NK-92 (cell line): ENCODE data around the gene IMMP2L.

Source experiments
- DNase-seq: peaks from one replicate; lab custom pipeline; 2025; ENCODE audit not compliant: unreplicated experiment; lab: John Stamatoyannopoulos, UW

IMMP2L gene

DNA sequence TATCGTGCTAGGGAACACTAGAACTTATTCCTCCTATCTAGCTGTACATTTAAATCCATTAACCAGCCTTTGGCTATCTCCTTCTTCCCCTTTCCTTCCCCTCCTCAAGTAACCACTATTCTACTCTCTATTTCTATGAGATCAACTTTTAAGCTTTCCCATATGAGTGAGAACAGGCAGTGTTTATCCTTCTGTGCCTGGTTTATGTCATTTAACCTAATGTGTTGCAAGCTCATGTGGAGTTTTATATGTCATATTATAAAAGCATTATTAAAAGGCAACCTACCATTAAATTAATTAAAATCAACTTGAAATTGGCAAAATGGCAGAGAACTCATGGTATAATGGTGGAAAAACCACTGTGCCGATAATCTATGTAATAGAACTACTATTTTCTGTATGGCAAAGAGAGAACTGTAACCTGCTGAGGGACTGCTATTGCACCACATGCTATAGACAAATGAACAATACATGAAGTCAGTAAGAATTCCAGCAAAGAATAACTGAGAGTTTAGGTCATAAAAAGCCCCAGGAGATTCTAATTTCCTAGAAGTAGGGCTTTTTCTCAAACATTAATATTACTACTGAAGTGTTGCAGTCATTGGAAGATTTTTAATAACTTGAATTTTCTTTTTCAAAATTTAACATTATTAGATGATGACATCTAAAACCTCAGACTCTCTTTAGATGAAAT lies 389.6 kb downstream of the IMMP2L start:
- DNase-seq = no peak

DNA sequence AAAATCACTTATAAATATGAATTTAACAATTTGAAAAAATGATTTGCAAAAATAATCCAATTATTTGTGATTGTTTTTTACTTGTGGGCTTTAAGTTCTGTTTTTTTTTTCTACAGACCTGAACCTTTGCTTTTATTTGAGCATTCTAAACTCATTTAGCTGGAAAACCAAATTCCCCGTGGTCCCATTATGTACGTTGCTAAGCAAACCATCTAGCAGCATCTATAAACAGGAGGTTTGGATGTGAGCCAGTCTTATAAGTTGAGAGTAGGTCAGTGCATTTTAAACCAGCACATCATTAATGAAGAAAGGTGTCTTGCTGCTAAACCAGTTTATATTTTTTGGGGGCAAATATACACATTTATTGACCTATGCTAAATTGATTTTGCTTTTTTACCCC lies 394.1 kb downstream of the IMMP2L start:
- DNase-seq = no peak

DNA sequence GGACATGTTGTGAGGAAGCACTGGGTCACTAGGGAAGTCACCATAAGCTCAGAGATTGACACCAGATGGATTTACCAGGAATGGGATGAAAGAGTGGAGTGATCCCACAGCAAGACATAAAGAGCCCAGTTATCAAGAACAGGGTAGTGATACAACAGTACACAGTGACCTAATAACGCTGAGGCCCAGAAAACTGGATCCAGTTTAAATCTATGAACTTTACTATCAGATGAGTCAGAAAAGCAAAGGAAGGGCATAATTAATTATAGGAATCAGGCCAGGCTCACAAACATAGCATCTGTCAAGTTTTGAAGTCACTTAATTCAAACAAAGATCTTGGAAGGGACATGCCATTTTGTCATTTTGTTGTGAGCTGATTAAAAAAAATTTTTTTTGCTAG lies 397.9 kb downstream of the IMMP2L start:
- no peak for DNase-seq

DNA sequence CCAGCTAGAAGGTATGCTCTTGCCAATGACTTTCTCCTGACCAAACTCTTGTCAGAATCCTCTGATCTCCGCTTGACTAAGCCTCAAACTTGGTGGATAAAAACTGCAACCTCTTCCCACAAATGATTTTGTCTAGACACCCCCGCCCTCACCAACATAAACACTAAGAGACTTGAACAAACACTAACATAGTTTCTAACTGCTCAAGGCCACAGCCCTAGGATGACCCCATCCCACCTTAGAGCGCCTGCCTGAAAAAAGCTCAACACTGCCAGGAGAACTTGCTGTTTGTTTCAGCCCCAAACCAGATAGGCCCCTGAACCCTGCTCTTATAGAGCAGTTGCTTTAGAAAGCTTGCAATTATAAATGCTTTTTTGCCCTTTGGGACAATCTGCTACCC lies 399.6 kb downstream of the IMMP2L start:
- DNase-seq = no peak

DNA sequence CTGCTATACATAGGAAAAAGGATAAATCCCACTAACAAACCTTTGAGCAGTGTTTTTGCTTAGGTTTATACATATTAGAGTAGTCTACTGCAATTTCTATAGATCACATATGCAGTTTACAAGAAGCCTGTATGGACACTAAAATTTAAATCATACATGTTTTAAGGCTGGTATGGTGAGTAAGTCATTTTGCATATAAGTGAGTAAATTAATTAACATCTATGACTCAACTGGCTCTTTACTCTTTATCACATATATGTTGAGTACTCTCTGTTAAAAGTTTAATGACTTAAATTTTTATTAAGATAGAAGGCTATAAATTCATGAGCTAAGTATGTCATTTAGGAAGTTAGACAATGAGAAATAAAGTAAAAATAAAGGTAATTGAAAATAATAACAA lies 402.0 kb downstream of the IMMP2L start:
- DNase-seq = no peak

DNA sequence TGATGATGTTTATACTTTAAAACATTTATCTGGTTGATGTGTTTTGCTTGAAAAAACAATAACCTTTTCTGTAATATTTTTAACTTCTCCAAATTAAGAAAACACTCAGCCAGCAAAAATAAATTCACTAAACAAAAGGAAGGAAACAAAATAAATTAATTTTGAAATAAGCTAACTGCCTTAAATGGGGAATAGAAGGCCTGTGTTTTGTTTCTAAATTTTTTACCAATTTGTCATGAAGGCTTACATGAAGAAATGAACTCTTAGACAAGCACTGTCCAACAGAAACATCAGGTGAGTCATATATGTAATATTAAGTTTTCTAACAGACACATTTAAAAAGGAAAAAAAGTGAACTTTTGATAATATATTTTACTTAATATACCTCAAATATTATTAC lies 402.9 kb downstream of the IMMP2L start:
- DNase-seq = no peak

DNA sequence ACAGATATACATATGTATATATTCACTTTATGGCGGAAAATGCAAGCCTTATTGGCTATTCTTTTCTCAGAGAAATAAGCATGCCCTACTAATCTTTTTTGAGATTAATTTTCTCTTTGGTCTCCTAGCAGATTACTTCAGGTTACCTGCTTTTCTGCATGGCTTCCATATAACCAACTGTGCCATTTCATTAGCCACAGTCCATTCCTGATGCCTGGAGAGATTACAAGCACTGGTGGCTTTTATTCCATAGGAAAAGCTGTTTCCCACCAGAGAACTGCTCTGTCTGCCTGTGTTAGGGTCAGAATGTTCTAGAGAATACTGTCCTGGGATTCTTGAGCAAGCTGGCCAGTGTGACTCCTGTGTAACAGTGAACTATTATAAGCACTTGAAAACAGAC lies 411.6 kb downstream of the IMMP2L start:
- no peak for DNase-seq

DNA sequence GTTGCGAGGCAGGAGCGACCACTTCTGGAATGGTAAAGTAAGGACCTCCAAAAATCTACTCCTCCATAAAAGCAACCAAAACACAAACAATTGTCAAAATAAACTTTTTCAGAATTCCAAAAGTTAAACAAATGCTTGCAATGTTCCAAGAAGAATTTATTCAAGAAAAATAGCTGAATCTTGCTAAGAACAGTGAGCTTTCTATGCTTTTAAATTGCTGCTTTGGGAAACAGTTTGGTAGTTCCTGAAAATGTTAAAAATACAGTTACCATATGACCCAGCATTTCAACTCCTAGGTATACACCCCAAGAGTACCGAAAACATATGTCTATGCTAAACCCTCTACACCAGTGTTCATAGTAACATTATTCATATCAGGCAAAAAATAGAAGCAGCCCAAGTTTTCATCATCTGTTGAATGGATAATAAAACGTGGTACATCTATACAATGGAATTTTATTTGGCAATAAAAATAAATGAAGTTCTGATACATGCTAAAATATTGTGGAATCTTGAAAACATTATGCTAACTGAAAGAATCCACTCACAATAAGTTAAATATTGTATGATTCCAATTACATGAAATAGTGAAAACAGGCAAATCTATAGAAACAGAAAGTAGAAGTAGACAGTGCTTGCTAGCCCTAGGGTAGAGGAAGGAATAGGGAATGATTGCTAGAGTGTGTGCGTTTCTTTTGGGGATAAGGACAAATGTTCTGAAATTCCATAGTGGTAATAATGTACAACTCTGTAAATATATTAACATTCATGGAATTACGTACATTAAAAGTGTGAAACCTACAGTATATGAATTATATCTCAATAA lies 414.4 kb downstream of the IMMP2L start:
- DNase-seq = no peak

DNA sequence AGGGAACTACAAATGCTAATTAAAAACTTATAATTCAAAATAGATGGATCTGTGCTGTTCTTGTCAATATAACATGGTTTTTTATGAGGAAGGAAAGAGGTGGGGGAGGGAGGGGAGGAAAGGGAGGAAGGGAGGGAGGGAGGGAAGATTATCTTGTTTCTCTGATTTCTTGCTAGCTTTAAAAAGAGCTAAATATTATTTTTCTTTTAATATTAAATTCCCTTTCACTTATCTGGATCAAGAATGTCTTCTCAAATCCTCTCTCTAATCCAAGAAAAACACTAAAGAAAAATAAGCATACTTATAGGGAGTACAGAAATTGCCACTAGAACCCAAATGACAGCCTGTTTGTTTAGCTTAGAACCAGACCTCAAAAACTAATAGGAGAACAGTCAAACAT lies 416.2 kb downstream of the IMMP2L start:
- no peak for DNase-seq

DNA sequence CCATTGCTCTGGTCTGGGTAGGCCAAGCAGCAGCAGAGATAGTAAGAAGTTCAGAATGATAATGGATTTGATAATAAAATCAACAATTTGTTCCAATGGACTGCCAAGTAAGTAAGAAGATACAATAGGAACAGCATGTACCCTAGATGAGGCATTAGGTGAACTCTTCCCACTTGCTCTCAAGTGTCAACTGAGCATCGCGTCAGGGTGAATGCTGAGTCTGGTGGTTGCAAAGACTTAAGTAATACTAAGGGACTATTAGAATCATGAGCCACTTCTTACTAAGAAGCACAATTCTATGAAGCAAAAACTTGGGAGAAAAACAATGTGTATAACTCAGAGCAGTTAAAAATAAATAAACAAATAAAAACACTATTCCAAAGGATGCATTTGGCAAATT lies 416.8 kb downstream of the IMMP2L start:
- DNase-seq = no peak

DNA sequence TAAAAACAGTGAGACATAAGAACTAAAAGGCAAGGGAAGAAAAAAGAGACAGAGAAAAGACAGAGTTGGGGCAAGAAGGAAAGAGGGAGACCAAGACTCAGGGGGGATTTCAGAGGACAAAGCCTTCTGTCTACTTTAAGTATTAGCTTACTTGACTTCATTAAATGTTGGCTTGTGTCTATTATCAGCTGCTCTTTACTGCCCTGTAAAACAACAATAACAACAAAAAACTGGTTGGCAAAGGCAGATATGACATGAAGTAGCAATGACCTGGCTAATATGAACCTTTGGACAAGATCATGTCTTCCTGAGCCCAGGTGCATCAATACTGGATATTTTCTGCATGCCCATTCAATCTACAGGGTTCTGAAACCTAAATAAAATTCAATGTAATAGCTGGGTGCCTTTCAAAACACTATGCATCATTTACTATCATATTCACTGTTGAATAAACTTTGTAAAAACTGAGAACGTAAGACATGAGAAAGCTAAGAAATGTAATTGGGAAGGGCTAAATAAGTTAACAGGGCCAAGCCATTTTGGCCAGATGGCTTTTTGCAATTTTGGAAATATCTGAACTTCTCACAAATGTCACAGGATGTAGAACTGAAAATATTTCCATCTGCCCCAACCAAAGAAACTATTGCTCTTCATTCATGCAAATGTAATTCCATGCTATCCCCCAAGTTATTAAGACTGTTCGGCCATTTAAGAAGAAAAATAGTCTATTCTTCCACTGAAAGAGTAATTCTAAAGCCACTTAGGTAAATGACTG lies 422.0 kb downstream of the IMMP2L start:
- DNase-seq = no peak

DNA sequence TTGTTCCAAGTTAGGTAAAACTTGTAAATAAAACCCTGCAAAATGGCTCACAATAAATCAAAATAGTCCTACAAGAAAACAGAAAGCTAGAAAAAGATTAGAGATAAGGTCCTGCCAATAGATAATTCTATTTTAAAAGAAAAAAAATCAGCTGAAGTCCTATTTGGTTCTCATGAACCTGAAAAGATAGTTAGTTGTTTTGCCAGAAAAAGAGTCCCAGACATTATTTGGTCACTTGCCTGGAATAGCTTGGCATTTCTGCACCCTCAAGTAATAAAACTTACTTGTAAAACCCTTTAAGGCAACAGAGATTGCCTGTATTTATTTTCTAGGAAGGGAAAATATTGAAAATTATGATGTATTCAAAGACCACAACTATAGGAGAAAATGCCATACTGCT lies 423.7 kb downstream of the IMMP2L start:
- DNase-seq = no peak

DNA sequence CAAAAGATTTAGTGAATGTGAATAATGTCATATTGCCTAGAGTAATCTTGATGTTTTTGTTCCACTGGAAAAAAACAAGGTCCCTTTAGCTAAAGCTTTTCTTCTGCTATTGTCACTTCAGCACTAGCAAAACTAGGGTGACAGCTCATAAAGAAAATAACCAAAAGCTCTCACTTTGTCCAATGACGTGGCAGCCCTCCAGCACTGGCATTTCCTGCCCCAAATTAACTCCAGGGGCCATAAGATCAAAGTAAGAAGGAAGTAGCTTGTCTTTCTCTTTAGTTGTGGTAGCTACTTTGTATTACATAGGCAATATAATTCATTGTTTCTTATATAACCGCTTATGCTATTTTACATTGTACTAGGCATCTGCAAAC lies 424.1 kb downstream of the IMMP2L start:
- no peak for DNase-seq

DNA sequence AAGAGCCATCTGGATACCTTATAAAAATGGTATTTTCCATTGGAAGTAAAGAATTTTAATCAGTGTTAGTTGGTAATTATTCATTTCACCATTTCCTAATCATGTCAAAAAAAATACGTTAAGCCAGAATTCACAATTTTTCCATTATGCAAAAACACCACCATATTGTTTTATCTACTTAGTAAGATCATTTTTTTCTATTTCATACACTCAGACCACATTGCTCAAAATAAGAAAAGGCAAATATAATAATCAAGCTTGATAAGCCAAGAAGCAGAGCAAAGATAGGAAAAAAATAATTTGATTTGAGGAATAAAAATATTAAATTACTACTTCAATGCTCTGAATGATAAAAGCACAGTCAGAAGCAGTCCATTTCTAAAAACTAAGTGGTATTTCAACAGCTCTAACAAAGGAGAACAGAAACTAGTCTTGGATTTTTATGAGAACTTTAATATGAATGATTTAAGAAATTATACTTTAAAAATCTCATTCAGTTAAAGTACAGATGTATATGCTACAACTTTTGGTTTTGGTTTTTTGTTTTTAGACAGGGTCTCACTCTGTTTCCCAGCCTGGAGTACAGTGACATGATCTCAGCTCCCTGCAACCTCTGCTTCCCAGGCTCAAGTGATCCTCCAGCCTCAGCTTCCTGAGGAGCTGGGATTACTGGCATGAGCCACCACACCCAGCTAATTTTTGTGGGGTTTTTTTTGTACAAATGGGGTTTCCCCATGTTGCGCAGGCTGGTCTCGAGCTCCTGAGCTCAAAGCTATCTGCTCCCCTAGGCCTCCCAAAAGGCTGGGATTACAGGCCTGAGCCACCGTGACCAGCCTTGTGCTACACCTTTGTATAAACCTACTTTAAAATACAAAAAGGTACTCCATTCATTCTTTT lies 424.7 kb downstream of the IMMP2L start:
- no peak for DNase-seq

DNA sequence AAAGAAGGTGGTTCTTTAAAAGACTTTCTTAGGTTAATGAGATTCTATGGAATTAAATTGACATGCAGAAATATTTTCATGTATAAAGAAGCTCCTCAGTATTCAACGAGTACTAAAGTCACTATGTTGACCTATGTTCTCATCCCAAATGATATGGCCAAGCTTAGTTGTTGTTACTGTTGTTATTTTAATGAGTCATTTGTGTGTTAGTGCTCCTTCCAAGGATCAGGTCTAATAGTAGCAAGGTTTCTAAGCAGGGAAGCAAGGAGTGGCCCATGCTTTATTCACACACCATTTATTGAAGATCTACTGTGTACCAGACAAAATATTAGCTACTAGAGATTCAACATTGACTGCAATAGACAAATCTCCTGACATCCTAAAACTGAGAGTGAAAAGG lies 429.5 kb downstream of the IMMP2L start:
- DNase-seq = no peak

DNA sequence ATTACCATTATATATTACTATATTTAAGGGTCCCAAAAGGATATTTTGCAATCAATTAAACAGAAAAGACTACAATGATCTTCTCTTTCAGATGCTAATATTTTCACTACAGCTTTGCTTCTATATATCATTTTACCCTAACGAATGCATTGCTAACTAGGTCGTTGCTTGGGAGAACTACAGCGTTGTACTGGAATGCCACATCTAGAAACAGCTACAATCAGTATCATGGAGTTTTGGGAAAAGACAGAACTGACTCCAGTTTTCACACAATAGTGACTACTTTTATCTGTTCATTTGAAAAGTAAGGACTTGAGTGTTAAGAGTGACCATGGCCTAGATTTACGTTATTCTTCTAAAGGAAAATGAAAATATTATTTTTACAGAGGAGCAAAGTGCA lies 432.9 kb downstream of the IMMP2L start:
- no peak for DNase-seq

DNA sequence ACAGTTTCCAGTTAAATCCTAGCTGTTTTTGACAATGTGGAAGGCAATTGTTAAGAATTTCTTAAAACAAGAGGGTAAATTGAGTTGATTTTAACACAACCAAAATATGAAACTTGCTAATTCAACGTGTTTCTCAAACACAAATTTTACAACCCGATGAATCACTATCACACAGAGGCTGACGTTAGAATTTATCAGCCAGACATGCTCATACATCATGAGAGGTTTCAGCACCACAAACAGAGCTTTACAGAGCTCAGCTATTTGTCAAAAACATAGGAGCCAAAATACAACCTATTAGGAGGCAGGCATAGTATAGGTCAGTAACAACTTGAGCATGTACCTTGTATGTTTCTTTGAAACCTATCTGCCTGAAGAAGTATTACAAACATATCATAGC lies 435.3 kb downstream of the IMMP2L start:
- no peak for DNase-seq

DNA sequence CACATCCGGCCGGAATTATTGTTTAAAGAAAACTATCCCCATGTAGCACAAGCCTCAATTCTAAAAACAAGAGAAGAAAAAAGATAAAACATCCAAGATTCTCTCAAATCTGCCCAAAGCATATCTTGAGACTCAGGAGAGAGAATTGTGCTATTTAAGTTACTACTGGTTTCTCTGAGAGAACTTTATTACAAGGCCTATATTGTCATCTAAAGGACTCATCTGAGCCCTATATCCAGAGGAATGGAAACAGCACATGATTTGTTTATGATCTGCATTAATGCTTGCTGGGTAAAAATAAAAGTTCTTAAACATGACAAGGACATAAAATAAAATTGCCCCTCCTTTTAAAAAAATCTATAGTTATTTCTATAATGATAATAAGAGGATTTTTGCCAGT lies 446.3 kb downstream of the IMMP2L start:
- DNase-seq = no peak

DNA sequence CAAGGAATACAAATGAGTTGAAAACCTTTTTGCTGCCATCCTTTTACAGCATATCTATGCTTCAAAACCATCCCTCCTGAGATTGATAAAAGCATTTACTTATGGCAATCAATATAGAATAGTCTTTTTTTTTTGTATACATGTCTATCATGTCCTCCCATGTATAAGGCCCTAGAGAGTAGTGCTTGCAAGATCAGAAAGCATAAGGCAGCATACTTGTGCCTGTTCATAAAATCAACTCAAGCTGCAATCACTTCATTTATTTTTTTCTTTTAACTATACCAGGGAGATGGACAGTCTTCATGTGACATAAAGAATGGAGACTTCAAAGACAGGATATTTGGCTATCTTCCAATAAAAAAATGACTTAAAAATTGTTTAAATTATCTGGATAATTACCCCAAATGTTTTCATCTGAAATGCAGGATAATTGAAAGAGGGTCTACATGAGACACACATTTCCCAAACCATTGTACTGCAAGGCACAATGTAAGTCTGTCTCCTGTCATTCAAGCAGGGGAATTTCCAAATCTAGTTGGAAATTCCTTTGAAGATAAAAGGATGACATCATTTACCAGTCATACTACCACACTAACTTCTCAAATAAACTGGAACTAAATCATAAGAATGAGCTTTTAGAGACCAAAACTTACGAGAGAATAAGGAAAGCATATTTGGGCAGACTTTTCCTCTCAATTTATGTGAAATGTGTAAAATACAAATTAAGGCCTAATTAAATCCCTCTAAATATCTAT lies 448.9 kb downstream of the IMMP2L start:
- no peak for DNase-seq

DNA sequence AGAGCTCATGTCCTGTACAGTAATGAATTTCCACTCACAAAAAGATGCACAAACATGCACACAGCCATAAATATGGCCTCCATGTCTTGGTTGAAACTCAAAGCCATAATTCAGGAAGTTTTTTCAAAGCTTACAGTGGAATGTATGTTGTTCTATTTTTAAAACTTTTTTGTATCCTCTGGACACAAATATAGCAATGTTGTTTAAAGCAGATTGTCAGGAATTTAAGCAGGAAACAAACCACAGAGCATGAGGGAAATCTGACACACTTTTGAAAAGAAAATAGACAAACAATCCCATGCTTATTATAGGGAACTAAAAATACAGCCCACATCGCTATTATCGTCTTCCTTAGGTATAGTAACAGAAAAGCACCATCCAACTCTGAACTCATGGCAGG lies 449.9 kb downstream of the IMMP2L start:
- no peak for DNase-seq
